Suppressor macrophage (primary cell): Measurements from ENCODE around the gene NKD1.

Source experiments
- DNase-seq, 4 experiments: peaks; one replicate each; pipeline ENCODE4 v3.0.0-alpha.2; 2020 to 2022

The NKD1 gene

GRCh38 chr16:50652836-50653425, 104.7 kb downstream of the NKD1 start:
- DNase-seq: no peak

GRCh38 chr16:50653633-50654519, 105.7 kb downstream of the NKD1 start:
- DNase-seq: no peak

- no peak for DNase-seq
Observed at GRCh38 chr16:50655558-50656055, 107.4 kb downstream of the NKD1 start.

DNA sequence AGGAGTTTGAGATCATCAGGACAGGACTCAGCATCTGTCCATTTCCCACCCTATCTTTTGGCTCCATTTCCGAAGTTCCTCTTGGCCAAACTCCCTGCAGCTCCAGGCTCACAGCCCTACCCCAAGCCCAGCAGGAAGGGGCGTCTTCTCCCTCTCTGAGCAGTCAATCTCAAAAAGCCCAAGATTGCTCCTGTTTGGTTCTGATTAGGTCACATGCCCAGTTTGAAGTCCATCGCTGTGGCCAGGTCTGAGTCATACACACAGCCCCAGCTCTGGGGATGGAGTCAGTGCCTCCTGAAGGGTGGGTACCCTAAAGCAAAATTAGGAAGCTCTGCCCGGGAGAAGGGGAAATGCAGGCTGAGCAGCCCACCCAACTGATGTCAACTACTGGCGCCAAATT, 109.0 kb downstream of the NKD1 start:
- peak in 3 of 4 experiments; percentile 24 to 38 (median 27) for DNase-seq

GRCh38 chr16:50659806-50660205, 111.6 kb downstream of the NKD1 start:
- DNase-seq: no peak

DNA sequence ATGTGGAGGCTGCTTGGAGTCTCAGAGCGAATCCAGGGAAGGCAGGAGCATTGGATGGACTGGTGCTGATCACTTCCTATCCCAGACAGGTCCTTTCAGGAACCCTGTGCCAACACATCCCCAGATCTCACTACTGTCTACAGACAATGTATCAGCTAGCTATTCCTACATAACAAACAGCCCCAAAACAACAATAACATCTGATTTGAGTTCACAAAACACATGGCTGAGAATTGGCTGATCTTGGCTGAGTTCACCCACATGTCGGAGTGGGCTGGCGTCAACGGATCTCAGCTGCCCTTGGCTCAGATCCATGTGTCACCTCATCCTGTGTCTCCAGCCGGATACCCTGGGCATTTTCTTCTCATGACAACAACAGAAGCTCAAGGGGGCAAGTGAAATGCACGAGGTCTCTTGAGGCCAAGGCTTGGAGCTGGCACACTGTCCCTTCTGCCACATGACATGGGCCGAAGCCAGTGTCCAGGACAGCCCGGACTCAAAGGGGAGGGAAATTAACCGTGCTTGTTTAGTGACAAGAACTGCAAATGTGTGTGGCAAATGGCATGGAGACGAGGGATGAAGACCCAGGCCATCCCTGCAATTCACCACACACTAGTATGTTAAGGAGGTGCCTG, 114.2 kb downstream of the NKD1 start:
- DNase-seq: no peak

GRCh38 chr16:50664270-50664669, 116.1 kb downstream of the NKD1 start:
- DNase-seq: peak in 2 of 4 experiments; percentile 35 to 39

- peak; percentile 86 to 93 (median 93) for DNase-seq
Observed at GRCh38 chr16:50665128-50665878, 117.1 kb downstream of the NKD1 start.

DNA sequence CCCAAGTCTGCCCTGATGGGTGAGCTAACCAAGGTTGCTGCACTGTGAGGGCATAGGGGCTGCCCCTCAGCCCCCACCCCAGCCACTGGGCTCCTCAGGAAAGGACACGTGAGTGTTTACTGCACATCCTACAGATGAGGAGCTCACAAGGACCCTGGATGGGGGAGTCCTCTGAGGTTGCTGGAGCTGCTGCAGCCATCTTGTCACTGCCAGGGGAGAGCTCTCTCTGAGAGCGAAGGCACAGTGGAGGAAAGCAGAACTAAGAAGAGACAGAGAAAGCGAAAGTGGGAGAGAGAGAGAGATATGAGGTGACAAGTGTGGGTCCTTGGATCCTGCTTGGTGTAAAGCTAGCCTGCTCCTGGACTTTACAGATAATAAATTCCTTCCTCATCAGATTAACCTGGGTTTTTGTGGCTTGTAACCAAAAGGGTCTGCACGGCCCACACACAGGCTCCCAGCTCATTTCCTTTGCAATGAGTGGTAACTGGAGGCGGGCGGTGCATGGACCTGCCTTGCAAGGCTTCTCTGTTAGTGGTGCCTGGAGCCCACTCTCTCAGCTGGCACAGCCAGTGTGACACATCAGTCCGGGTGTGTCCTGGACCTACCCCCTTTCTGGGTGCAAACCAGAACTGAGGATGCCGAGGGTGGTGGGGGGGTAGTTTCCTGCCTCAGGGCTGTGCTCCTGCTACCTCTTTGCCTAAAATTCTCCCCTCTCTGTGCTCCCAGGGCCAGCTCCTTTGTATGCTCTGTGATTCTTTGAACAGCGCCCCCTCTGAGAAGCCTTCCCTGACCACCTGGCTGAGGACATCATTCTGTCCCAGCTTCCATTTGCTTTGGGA, 118.7 kb downstream of the NKD1 start:
- DNase-seq: peak; percentile 44 to 68 (median 60)

- DNase-seq: peak in 1 of 4 experiments; percentile 33
Observed at GRCh38 chr16:50667497-50668367, 119.5 kb downstream of the NKD1 start.

- no peak for DNase-seq
Observed at GRCh38 chr16:50668368-50669008, 120.3 kb downstream of the NKD1 start.

DNA sequence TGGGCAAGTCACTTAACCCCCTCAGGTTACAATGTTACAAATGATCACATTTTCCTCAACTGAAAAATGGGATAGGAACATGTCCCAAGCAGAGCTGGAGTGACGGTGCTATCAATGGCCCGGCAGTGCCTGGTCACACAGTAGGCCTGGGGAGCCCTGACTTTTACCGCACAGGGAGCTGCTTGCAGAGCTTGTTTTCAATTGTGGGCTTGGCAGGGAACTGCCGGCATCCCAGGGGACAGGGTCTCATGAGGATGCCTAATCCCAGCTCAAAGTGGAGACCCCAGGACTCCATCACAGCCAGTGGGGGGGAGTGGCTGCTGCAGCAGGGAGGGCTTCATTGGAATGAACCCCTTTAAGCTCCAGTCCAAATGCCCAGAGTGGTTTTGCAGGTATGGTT, 121.5 kb downstream of the NKD1 start:
- DNase-seq: no peak

GRCh38 chr16:50670476-50670875, 122.3 kb downstream of the NKD1 start:
- no peak for DNase-seq

DNA sequence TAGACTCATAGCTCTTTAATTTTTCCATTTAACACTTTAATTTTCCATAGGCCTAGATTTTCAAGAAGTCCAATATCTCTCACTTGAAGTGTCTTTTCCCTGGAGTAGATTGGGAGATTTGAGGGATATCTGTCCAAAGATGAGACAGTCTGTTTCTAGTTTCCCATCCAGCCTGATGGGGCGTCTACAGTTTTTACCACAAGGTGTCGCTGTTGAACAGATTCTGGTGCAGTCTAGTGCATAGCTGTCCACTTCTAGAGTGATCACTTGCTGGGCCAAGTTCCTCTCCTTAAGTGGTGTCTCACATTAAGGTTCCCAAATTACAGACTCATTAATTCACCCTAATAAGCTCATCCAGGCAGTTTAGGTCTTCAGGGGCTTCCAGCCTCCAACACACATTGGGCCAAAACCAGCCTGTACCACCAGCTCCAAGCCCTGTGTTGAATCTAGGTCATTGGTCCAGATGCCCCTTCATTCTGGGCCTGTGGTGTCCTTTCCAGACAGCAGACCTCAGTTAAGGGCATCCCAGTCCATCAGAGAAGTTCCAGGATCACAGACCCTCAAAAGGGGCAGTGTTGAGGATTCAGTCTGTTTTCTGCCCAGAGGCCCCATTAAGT, 123.6 kb downstream of the NKD1 start:
- DNase-seq: peak; percentile 65 to 80 (median 72)

- DNase-seq: no peak
Observed at GRCh38 chr16:50673496-50674275, 125.5 kb downstream of the NKD1 start.

DNA sequence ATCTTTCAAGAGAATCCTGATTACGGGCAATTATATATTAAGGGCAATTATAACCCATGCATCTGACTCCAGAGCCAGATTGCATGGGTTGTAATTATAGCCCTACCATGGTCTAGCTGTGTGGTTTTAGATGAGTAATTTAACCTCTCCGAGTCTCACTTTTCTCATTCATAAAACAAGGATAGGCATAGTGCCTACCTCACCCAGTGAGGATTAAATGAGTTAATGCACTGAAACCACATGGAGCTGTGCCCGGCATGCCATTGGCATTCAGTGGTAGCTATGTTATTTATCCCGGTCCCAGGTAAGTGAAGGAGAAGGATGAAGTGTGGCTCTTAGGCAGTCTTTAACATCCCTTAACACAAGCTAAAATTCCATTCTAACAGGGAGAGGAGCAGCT, 126.6 kb downstream of the NKD1 start:
- no peak for DNase-seq

DNA sequence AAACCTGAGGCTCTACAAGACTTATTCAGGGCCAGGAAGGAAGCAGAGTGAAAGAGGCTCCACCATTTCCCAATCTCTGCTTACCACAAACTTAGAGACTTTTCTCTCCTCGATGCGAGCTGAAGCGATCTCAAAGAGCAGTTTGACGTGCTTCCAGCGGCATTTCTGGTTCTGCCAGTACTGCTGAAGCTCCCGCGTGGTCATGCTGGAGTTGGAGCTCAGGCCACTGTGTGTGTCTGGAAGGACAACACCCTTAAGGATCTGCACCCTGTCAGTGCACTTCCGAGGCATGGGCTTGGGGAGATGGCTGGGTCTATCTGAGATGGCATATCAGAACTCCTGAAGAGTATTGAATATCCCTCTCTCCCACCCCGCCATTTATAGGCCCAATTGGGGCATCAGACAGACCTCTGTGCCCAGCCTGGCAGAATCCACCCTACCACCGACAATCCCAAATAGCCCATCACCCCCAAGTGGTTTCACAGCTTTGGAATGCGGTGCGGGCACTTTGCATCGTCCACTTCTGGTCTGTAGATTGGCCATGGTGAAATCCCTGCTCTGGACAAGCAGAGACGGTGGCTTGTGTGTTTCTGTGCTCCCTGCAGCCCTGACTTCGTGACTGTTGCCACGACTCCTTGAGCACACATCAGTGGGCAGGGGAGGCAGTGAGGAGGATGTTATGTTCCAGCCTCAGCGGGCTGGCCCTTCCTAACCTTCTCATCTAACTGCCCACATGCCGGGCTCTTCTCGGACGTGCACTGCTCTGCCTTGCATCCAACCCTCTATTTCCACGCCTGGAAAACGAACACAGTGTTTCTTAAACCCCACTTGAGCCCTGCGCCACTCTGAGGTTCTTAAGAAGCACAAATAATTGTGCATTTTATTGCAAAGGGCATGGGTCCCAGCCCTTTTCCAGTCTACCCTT, 127.8 kb downstream of the NKD1 start:
- DNase-seq: no peak
